T-helper 2 cell treated with Interferon-gamma antibody and Interleukin-4, amounts not matched to agents 100 ng/mL and 5 ng/mL, for 36 hours (primary cell): ENCODE results near the gene DIPK1B. TPM values are rescaled to one million over a fixed set of nuclear protein-coding genes. Genes with fewer than 3 reads are reported as not detected.
"Not testable (repeated sequence)": the region's sequence is repeated elsewhere in the genome, so short reads cannot be mapped to it uniquely, and the experiment has no call there.

Experiments used
- intact Hi-C: fragments of 100-400 bp; cut with micrococcal nuclease; formaldehyde crosslinking; loops from one replicate; pipeline ENCODE4 v1.15.1; 2023
- total RNA-seq: library from RNA; stranded (reverse); gene quantifications from 2 replicates; pipeline ENCODE4 v1.2.3, GENCODE V29; 2022

Gene DIPK1B
- total RNA-seq, 1 donor from 2014 or later: 1.3 TPM

- intact Hi-C loops: no loop called here
Measured at GRCh38 chr9:136764301-136764891, 52.0 kb downstream of the DIPK1B start, which contains the start of gene LCN15. LCN15 (minus strand) TSS chr9:136764518; CDS start chr9:136764488, 30 bp downstream.

GRCh38 chr9:136765041-136765440 lies 52.7 kb downstream of the DIPK1B start:
- intact Hi-C loops: no loop called here

DNA sequence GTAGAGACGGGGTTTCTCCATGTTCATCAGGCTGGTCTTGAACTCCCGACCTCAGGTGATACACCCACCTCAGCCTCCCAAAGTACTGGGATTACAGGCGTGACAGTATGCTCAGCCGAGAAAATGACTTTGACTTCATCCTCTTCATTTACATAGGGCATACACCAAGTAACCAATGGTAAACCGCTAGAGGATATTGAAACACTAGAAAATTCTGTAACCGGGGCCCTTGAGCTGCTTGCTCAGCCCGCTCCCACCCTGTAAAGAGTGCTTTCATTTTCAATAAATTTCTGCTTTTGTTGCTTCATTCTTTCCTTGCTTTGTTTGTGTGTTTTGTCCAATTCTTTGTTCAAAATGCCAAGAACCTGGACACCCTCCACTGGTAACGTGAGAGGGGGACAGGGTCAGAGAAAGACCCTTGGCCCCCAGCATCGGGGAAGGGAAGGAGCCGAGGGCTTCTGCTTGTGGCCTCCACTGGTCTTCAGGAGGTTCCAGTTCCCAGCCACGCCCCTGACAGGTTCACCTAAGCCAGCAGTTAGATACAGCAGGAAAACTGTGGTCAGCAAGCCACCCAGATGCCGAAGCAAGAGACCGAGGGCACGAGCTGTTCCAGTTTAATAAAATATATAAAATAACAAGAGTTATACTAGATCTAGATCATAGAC lies 53.5 kb downstream of the DIPK1B start:
- intact Hi-C loops: not testable (repeated sequence)

DNA sequence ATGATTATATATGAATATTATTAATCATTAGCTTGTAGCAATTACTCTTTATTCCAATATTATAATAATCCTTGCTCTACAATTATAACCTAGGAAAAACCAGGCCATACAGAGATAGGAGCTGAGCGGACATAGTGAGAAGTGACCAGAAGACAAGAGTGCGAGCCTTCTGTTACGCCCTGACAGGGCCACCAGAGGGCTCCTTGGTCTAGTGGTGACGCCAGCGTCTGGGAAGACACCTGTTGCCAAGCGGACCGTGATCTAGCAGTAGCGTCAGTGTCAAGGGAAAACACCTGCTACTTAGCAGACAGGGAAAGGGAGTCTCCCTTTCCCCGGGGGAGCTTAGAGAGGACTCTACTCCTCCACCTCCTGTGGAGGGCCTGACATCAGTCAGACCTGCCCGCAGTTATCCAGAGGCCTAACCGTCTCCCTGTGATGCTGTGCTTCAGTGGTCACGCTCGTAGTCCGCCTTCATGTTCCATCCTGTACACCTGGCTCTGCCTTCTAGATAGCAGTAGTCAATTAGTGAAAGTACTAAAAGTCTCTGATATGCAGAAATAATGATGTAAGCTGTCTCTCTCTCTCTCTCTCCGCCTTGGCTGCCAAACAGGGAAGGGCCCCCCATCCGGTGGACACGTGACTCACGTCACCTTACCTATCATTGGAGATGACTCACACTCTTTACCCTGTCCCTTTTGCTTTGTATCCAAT lies 54.2 kb downstream of the DIPK1B start:
- intact Hi-C loops: not testable (repeated sequence)

- intact Hi-C loops: no loop called here
Measured at GRCh38 chr9:136769710-136770191, 57.4 kb downstream of the DIPK1B start.

DNA sequence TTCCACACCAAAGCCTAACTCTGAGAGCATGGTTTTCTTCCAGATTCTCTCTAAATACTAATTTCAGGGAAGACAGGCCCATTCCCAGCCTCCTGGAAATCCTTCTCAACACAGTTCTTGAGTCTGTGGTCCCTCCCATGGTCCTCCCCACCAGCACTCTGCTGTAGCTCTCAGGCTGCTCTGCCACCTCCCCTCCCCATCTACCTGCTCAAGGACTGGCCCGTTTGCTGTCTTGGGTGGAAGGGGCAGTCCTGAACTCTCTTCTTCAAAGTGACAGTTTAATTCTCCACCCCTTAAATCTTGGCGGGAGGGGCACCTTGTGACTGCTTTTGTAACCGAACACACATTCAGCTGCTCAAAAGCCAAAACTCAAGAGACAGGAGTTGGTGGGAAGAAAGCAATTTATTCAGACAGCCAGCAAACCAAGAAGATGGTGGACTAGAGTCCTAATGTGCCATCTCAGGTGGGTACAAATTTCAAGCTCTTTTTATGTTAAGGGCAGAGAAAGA lies 59.6 kb downstream of the DIPK1B start:
- intact Hi-C loops: no loop called here

DNA sequence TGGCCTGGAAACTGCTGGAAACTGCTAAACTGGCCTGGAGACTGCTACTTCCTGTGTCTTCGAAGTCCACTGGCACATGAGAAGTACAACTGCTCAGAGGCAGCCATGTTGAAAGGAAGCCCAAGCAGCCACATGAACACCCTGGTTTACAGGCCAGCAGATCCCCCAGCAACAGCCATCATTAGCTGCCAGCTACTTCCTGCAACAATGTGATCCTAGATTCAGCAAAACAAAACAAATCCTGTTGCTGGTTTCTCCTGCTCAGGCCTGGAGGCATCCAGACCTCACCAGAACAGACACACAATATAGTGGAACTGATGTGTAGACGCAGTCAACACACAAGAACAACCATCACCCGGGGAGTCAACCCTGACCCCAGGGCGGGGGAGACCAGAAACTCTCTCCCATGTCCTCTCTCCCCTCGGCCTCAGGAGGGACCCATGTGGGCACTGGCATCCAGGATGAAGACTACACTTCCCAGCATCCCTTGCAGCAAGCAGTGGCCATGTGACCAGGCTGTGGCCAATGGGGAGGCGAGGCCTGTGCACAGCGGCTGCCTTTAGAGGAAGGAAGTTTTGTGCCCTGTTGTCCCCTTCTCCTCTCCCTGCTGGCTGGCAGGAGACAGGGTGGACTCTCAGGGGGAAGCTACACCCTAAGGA lies 61.1 kb downstream of the DIPK1B start:
- intact Hi-C loops: no loop called here

Other genes starting within 250 kb of the DIPK1B start
- gene SEC16A, start 229.5 kb upstream of the DIPK1B start, total RNA-seq: 71.0 and 72.5 TPM in 2 replicates
- 66.1 and 67.4 TPM in 2 replicates for gene NOTCH1, start 166.5 kb upstream of the DIPK1B start, total RNA-seq
- gene EGFL7, start 49.7 kb upstream of the DIPK1B start, total RNA-seq: 0.66 and 0.80 TPM in 2 replicates
- 33.1 and 35.4 TPM in 2 replicates for gene AGPAT2, start 25.1 kb upstream of the DIPK1B start, total RNA-seq
- gene LCN10, start 30.4 kb downstream of the DIPK1B start, total RNA-seq: 0.34 TPM in 1 of 2 replicates, not detected in the other
- not detected in 2 replicates for gene LCN6, start 36.0 kb downstream of the DIPK1B start, total RNA-seq
- not detected in 2 replicates for gene LCN8, start 45.7 kb downstream of the DIPK1B start, total RNA-seq
- gene LCN15, start 51.9 kb downstream of the DIPK1B start, total RNA-seq: not detected in 2 replicates
- gene TMEM141, start 78.8 kb downstream of the DIPK1B start, total RNA-seq: 34.7 and 36.9 TPM in 2 replicates
- gene CCDC183, start 83.8 kb downstream of the DIPK1B start, total RNA-seq: 0.20 and 0.55 TPM in 2 replicates
- gene RABL6, start 95.4 kb downstream of the DIPK1B start, total RNA-seq: 115 and 116 TPM in 2 replicates
- 3.9 and 4.0 TPM in 2 replicates for gene AJM1, start 129.9 kb downstream of the DIPK1B start, total RNA-seq
- gene PHPT1, start 136.8 kb downstream of the DIPK1B start, total RNA-seq: 109 and 111 TPM in 2 replicates
- 15.4 and 18.3 TPM in 2 replicates for gene MAMDC4, start 139.8 kb downstream of the DIPK1B start, total RNA-seq
- gene EDF1, start 153.7 kb downstream of the DIPK1B start, total RNA-seq: 308 and 309 TPM in 2 replicates
- gene TRAF2, start 173.9 kb downstream of the DIPK1B start, total RNA-seq: 49.0 TPM in 2 replicates
- 104 and 109 TPM in 2 replicates for gene FBXW5, start 232.2 kb downstream of the DIPK1B start, total RNA-seq
- 2.3 and 4.1 TPM in 2 replicates for gene C8G, start 232.7 kb downstream of the DIPK1B start, total RNA-seq
- 2.3 and 2.8 TPM in 2 replicates for gene LCN12, start 239.7 kb downstream of the DIPK1B start, total RNA-seq